Embryonic facial prominence (tissue), 1 donor: ENCODE measurements around the gene NXNL1.
A peak's percentile ranks its signal among the peaks of the same experiment; 100 is the strongest.

Experiments
- DNase-seq: peaks from one replicate; pipeline ENCODE4 v3.0.0-alpha.2; 2016; ENCODE audit errors: extremely low spot score

NXNL1 gene

DNA sequence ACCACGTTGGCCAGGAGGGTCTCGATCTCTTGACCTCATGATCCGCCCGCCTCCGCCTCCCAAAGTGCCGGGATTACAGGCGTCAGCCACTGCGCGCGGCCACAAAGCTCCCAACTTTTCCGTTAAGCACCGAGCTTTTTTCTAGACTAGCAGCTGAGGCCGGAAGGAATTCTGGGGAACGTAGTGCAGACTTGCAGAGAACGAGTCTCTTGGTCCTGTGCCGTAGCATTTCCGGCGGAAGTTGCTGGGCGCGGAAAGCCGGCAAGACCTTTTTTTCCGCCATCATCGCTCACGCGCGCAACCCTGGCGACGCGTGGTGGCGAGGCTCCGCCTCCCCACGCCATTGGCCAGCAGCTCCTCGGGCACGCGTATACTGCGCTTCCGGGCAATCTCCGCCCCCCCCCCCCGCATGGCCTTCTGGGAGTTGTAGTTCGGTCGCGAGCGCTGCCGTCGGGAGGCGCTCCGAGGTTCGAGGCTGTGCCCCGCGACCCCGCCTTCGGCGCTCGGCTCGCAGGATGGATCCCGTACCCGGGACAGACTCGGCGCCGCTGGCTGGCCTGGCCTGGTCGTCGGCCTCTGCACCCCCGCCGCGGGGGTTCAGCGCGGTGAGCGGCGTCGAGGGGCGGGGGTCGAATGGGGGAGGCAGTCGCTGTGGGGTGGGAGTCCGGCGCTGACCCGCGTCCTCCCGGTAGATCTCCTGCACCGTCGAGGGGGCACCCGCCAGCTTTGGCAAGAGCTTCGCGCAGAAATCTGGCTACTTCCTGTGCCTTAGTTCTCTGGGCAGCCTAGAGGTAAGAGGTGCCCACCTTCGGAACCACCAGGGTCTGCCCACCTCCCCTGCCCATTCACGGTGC is 40.9 kb downstream of the NXNL1 start, which contains the start of gene MVB12A:
MVB12A (plus strand) TSS at position 427 of the 854 bp plus-strand sequence; CDS start at position 516, 89 bp downstream.
- peak; percentile 96 for DNase-seq

DNA sequence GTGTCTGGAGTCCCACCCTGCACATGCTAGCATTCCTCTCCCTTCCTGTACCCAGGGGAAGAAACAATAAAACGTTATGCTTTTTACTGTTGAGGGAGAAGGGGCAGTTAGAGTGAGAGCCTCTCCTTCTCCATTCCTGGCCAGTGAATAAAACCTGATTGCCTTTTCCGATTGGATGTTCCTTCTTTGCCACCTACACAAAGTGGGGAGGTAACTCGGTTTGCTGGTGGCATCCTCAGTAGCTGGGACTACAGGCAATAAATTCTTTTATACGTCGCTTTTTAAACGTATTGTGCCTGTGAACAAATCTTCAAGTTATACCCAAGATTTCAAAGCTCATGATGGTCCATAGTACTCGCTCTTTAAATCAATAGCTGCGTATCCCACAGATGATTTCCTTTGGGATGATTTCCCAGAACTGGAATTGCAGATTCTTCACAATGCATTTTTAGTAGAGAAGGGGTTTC is 41.5 kb downstream of the NXNL1 start:
- no peak for DNase-seq

DNA sequence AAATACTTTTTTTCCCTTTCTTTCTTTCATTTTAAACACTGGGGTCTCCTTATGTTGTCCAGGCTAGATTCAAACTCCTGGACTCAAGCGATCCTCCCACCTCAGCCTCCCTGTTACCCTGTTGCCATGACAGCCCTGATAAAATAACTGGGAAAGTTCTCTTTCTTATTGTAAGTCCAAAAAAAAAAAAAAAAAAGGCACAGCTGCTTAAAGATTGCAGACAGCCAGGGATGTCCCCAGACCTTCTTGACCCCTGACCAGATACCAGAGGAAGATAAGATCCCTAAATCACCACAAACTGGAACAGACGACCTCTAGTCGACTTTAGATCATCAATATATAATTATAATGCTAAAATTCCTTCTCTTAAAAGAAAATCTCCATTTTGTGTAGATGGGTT is 42.0 kb downstream of the NXNL1 start:
- DNase-seq = no peak

DNA sequence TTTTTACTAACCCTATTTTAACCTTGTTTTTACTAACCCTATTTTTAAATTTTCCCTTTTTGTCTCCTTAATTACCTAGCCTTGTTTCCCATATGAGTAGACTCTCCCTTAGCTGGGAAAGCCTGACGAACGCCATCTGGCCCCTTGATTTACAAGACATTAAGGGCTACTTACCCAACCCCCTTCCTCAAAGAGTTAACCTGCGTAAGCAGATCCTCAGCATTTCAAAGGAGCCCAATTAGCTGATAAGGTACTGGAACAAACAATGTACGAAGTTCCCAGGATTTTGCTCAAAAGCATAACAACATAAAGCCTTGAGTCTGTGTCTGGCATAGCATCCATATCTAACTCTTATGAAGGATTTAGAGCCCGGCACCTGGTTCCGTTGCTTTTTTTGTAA is 45.6 kb downstream of the NXNL1 start:
- DNase-seq = no peak

DNA sequence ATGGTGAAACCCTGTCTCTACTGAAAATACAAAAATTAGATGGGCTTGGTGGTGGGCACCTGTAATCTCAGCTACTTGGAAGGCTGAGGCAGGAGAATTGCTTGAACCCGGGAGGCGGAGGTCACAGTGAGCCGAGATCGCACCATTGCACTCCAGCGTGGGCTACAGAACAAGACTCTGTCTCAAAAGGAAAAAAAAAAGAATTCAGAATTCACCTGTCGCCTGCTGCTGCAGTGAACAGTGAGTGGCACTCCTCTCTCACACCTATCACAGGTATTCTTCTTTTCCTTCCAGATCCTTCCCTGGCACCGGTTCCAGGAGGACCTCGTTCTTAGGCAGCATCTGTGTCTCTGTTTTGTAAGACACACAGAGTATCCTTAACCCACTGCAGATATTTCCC is 46.6 kb downstream of the NXNL1 start:
- no peak for DNase-seq

DNA sequence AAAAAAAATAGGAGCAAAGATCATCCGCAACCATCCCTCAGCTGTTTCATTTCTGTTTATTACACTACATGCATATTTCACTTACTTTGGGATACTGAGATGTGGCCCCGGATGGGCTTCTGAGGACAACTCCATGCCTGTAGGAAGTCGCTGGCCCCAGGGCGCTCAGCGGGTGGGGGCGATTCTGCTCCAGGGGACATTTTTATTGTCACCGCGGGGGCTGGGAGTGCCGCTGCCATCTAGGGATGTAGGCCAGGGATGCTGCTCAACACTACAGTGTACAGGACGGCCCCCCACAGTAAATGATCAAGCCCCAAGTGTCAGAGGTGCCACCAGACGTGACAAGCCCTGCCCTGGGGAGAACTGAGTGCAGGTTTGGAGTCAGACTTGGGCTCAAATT is 48.9 kb downstream of the NXNL1 start:
- no peak for DNase-seq

DNA sequence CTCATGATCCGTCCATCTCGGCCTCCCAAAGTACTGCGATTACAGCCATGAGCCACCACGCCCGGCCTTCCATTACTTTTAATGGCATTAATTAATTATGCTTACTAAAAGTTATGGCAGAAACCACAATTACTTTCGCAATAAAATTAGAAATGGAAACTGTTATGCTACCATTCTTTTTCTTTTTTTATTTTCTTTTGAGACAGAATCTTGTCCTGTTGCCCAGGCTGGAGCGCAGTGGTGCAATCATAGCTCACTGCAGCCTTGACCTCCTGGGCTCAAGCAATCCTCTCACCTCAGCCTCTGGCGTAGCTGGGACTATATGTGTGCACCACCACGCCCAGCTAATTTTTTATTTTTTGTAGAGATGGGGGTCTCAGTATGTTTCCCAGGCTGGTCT is 50.7 kb downstream of the NXNL1 start:
- DNase-seq = no peak

DNA sequence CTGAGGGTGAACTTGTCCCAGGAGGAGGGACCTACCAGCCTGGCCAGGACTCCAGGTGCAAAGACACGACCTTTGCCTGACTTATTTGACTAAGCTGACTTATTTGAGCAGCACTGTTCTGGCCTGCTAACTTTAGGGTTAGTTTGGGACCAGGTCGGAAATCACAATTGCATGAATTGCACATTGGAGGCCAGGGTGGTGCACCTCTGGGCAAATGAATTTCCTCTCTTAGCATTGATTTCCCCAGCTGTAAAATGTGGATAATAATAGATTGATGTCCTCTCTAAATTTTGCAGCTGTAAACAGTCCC is 53.9 kb downstream of the NXNL1 start:
- no peak for DNase-seq

DNA sequence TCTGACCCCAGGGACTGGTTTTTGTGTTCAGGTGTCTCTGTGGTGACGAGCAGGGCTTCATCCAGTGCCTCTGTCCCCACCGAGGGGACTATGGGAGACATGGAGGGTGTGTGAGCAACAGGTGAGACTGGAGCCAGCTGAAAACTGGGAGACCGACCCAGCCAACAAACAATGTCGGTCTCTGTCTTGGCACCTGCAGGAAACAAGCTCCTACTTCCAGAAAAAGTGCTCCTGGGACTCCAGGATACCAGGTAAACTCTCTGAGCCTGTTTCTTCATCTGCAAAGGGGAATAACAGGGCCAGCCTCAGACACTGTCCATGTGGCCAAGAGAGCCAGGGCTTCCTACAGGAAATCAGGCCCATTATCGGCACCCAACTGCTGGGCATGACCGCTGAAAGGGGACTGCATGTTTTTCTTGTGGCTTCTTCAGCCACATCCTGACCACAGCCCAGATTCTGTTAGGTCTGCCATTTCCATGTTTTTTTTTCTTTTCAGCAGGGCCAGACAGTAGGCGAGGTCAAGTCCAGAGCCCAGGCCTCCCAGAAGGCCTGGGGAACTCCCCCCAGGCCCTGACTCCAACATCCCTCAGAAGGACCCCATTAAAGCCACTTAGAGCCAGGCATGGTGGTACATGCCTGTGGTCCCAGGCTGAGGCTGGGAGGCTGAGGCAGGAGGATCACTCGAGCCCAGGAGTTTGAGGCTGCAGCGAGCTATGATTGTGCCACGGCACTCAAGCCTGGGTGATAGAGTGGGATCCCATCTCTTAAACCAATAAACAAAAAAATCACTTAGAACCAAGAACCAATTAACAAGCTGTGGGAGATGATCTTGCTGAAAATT is 54.5 kb downstream of the NXNL1 start:
- DNase-seq = no peak
